ENCODE measurements around the gene MAML3. TPM values are rescaled to one million over a fixed set of nuclear protein-coding genes. Genes with fewer than 3 reads are reported as not detected.

MAML3 gene
- total and polyA plus RNA-seq, 3 experiments from 2014 or later, result 0.44 to 0.57 (median 0.52) TPM

DNA sequence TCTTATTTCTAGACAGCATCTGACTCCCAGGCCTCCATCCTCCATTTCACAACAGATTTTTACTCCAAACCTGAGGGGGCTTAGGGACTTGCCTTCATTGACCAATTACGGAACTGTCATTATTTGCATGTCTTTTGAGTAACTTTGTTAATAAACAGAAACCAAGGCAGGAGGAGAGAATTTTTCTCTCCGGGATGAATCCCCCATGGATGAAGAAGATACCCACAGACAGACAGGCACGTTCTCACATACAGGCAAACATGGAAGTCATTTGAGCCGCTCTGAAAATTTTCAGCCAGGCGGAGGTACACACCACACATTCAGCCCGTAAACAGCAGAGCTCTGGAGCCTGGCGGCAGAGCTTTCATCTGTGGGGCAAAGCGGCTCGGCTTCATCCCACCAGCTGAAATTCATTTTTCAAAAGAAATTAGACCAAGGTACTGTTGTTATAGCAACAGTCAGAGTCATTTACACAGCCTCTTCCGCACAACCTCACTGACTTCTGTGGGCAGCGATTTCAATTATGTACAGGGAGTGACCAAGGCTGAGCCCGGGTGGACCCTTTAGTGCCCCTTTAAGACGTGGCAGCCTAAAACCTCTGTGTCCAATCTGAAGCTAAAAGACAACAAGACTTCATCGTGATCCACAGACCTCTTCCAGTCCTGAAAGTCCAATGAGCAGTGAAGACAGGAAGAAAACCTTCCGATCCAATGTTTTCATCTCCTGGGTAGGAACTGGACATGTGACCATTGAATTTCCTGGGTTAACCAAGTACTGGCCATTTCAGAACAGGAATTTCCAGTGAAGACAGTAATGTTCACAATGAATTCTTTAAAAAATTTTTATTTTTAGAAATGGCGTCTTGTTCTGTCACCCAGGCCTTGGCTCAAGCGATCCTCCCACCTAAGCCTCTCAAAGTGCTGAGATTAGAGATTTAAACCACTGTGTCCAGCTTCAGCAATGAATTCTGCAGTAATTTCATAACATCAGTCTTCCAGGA is 251.4 kb downstream of the MAML3 start:
- H3K27ac Mint-ChIP-seq, result no peak overlapping the region
- Histone ChIP-seq H3K27me3 (ENCODE audit: insufficient read depth, low read length, poor library complexity, severe bottlenecking) (no peaks in the 10 kb centered on the region), H3K4me1 (ENCODE audit: insufficient read depth, low read length) (no peaks in the 10 kb centered on the region), H3K36me3 (ENCODE audit: insufficient read depth, low read length) (no peaks in the 10 kb centered on the region), H3K9me3 (ENCODE audit: low read length) (no peaks in the 10 kb centered on the region), H3K27ac (ENCODE audit: low read depth, low read length) (no peak overlapping the region), H3K4me3 (ENCODE audit: low read length) (no peak overlapping the region)
- DNase-seq, result no peak
- no peak overlapping the region for H3K4me3 Mint-ChIP-seq
- CTCF ChIA-PET, result no interaction called here
- POLR2A ChIA-PET, result no interaction called here
- H3K27me3 Mint-ChIP-seq, result no peaks in the 10 kb centered on the region
- H3K9me3 Mint-ChIP-seq, result peaks cover 2 to 35% (median 5%) of the 10 kb centered on the region in 5 donors
- peaks cover 0 to 8% (median 0%) of the 10 kb centered on the region in 3 donors for H3K36me3 Mint-ChIP-seq
- peaks cover 3 to 5% (median 4%) of the 10 kb centered on the region in 3 donors for H3K4me1 Mint-ChIP-seq

DNA sequence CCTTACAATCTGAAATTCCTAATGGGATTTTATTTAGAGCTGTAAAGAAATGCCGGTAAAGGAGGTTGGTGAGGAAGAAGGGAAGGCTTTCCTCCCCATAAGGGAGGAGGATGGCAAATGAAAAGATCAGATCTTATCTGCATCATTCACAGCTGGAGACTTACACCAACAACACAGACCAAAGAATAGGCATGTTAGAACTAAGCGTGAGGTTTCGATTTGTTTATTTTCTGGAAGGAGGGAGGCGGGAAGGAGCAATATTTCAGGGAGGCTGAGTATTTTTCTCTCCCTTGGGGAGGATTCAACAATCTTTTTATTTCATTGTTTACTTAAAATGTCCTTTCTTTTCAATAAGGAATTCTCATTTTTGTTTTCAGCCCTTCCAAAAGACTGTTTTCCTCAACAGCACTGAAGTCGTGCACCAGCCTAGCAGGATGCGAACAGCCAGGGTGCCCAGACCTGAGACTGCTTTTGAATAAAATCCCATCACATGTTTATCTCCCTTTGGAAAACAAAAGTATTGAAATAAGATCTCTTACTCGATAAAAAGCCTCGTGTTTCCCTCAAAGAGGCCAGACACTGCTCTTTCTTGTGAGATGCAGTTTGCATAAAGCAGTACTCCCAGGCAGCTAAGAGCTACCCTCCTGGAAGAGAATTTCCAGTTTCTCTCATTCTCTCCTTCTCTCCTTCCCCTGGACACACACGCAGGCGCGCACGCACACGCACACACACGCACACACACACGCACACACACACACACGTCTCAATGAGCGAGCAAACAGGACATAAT is 252.3 kb downstream of the MAML3 start:
- no peak for DNase-seq
- no peak overlapping the region for H3K4me3 Mint-ChIP-seq
- no peak overlapping the region for H3K27ac Mint-ChIP-seq
- no peaks in the 10 kb centered on the region for H3K27me3 Mint-ChIP-seq
- H3K36me3 ChIP-seq (ENCODE audit: insufficient read depth, low read length), result no peaks in the 10 kb centered on the region
- H3K36me3 Mint-ChIP-seq, result peaks cover 0 to 8% (median 0%) of the 10 kb centered on the region in 3 donors
- POLR2A ChIA-PET, result no interaction called here
- H3K4me3 ChIP-seq (ENCODE audit: low read length), result no peak overlapping the region
- CTCF ChIA-PET, result no interaction called here
- no peak overlapping the region for H3K27ac ChIP-seq (ENCODE audit: low read depth, low read length)
- H3K9me3 ChIP-seq (ENCODE audit: low read length), result no peaks in the 10 kb centered on the region
- H3K27me3 ChIP-seq (ENCODE audit: insufficient read depth, low read length, poor library complexity, severe bottlenecking), result no peaks in the 10 kb centered on the region
- H3K4me1 ChIP-seq (ENCODE audit: insufficient read depth, low read length), result no peaks in the 10 kb centered on the region
- peaks cover 2 to 35% (median 5%) of the 10 kb centered on the region in 5 donors for H3K9me3 Mint-ChIP-seq
- H3K4me1 Mint-ChIP-seq, result peaks cover 3 to 5% (median 4%) of the 10 kb centered on the region in 3 donors

DNA sequence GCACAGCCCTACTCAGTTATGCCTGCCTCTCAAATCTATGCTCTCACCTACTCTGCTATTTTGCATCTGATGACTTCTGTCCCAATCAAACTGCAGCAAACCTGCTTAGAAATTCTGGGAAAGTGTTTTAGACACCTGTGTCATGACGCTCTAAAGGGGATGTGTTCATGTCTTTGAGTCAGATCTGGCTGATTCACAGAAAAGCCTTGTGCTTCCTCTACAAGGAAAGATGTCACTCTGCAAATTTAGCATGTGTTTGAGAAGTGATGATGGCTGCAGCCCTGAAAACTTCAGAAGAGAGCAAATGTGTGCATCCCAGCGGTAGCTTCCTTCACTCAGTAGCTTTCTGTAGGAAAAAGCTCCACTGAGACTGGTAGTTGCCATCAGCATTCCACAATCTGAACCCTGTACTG is 253.0 kb downstream of the MAML3 start:
- Histone ChIP-seq H3K27ac (ENCODE audit: low read depth, low read length) (no peak overlapping the region), H3K9me3 (ENCODE audit: low read length) (no peaks in the 10 kb centered on the region), H3K27me3 (ENCODE audit: insufficient read depth, low read length, poor library complexity, severe bottlenecking) (no peaks in the 10 kb centered on the region), H3K4me3 (ENCODE audit: low read length) (no peak overlapping the region), H3K36me3 (ENCODE audit: insufficient read depth, low read length) (no peaks in the 10 kb centered on the region), H3K4me1 (ENCODE audit: insufficient read depth, low read length) (no peaks in the 10 kb centered on the region)
- ChIA-PET CTCF (no interaction called here), POLR2A (no interaction called here)
- Mint-ChIP-seq H3K27me3 (no peaks in the 10 kb centered on the region), H3K4me1 (peaks cover 3 to 5% (median 4%) of the 10 kb centered on the region in 3 donors), H3K27ac (no peak overlapping the region), H3K9me3 (peaks cover 2 to 35% (median 5%) of the 10 kb centered on the region in 5 donors), H3K36me3 (peaks cover 0 to 8% (median 0%) of the 10 kb centered on the region in 3 donors), H3K4me3 (no peak overlapping the region)
- no peak for DNase-seq

DNA sequence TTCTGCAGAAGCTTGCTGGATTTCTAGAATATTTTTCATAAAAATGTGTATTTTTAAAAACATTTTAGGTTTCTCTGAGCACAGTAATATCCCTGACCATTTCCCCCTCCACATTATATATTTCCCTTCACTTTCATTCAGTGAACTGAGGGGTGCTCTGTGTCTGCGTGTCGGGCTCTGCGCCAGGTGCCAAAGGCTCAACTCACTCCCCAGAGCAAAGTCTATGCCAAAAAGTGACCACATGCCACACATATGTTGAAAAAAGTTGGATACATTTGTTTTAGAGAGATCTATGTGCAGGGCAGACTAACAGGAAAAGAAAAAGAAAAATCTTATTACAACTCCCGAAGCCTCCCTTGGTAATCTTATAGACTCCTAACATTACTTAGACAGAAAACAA is 254.6 kb downstream of the MAML3 start:
- H3K4me3 ChIP-seq (ENCODE audit: low read length), result no peak overlapping the region
- DNase-seq, result no peak
- H3K9me3 ChIP-seq (ENCODE audit: low read length), result no peaks in the 10 kb centered on the region
- Mint-ChIP-seq H3K4me1 (peaks cover 3 to 5% (median 4%) of the 10 kb centered on the region in 3 donors), H3K9me3 (peaks cover 0 to 24% (median 0%) of the 10 kb centered on the region in 5 donors), H3K27ac (no peak overlapping the region), H3K27me3 (no peaks in the 10 kb centered on the region), H3K36me3 (no peaks in the 10 kb centered on the region), H3K4me3 (no peak overlapping the region)
- no peak overlapping the region for H3K27ac ChIP-seq (ENCODE audit: low read depth, low read length)
- no peaks in the 10 kb centered on the region for H3K4me1 ChIP-seq (ENCODE audit: insufficient read depth, low read length)
- POLR2A ChIA-PET, result no interaction called here
- H3K36me3 ChIP-seq (ENCODE audit: insufficient read depth, low read length), result no peaks in the 10 kb centered on the region
- no peaks in the 10 kb centered on the region for H3K27me3 ChIP-seq (ENCODE audit: insufficient read depth, low read length, poor library complexity, severe bottlenecking)
- CTCF ChIA-PET, result no interaction called here

DNA sequence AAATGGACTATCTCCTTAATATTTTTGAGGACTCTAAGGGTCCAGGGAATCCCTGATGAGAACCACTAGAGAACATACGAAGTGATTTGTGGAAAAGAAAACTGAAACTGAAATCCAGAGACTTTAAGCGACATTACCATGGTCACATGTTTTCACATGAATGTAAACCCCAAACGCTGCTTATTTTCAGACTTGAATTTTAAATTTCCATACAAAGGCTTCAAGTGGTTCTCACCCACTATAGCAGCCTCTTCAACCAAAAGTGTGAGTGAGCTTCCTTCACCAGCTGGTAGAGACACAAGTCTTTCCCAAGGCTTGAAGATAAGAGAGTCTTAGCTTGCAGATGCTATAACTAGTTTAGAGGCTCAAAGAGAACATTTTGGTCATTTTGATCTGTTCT is 255.7 kb downstream of the MAML3 start:
- no peak overlapping the region for H3K27ac ChIP-seq (ENCODE audit: low read depth, low read length)
- H3K27me3 ChIP-seq (ENCODE audit: insufficient read depth, low read length, poor library complexity, severe bottlenecking), result no peaks in the 10 kb centered on the region
- Mint-ChIP-seq H3K27ac (peak overlapping the region in 1 of 8 donors; percentile 48), H3K4me3 (no peak overlapping the region), H3K36me3 (no peaks in the 10 kb centered on the region), H3K9me3 (peaks cover 0 to 14% (median 0%) of the 10 kb centered on the region in 5 donors), H3K27me3 (no peaks in the 10 kb centered on the region), H3K4me1 (peaks cover 3 to 5% (median 4%) of the 10 kb centered on the region in 3 donors)
- H3K4me1 ChIP-seq (ENCODE audit: insufficient read depth, low read length), result no peaks in the 10 kb centered on the region
- ChIA-PET CTCF (interaction anchor here (1.0 kb wide), 1 partner anchor 284 kb away, joined by 3 read pairs; no protein-coding TSS in a partner anchor), POLR2A (no interaction called here)
- H3K9me3 ChIP-seq (ENCODE audit: low read length), result no peaks in the 10 kb centered on the region
- no peaks in the 10 kb centered on the region for H3K36me3 ChIP-seq (ENCODE audit: insufficient read depth, low read length)
- DNase-seq, result no peak
- peak overlapping the region; percentile 17 for H3K4me3 ChIP-seq (ENCODE audit: low read length)

DNA sequence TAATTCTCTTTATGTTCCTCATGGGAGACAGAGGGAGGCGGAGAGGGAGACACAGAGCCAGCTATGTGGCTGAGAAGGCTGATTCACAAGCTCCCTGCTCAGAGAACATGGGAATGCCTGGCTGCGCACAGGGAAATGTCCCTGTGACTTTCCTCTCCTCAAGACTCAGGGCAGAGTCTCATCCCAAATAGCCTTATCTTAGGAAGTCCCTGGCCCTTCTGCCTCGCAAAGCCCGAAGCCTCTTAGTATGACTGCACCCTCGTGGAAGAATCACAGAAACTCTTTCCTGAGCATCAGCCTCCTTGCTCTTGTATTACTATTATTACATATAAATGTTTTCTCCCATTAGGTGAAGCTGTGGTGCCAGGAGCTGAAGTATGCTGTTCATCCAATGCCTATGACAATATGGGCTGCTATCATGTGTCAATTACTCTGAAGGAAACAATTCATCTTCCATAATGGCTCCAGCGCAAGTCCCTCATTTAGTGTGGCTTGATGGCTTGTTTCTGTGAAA is 257.8 kb downstream of the MAML3 start:
- H3K4me3 ChIP-seq (ENCODE audit: low read length), result no peak overlapping the region
- H3K27ac Mint-ChIP-seq, result no peak overlapping the region
- POLR2A ChIA-PET, result no interaction called here
- peaks cover 0 to 2% (median 0%) of the 10 kb centered on the region in 5 donors for H3K9me3 Mint-ChIP-seq
- H3K36me3 ChIP-seq (ENCODE audit: insufficient read depth, low read length), result no peaks in the 10 kb centered on the region
- H3K27me3 Mint-ChIP-seq, result no peaks in the 10 kb centered on the region
- H3K27ac ChIP-seq (ENCODE audit: low read depth, low read length), result no peak overlapping the region
- DNase-seq, result no peak
- H3K9me3 ChIP-seq (ENCODE audit: low read length), result no peaks in the 10 kb centered on the region
- no peaks in the 10 kb centered on the region for H3K4me1 ChIP-seq (ENCODE audit: insufficient read depth, low read length)
- CTCF ChIA-PET, result no interaction called here
- H3K4me3 Mint-ChIP-seq, result no peak overlapping the region
- no peaks in the 10 kb centered on the region for H3K27me3 ChIP-seq (ENCODE audit: insufficient read depth, low read length, poor library complexity, severe bottlenecking)
- peaks cover 3 to 5% (median 4%) of the 10 kb centered on the region in 3 donors for H3K4me1 Mint-ChIP-seq
- H3K36me3 Mint-ChIP-seq, result no peaks in the 10 kb centered on the region

DNA sequence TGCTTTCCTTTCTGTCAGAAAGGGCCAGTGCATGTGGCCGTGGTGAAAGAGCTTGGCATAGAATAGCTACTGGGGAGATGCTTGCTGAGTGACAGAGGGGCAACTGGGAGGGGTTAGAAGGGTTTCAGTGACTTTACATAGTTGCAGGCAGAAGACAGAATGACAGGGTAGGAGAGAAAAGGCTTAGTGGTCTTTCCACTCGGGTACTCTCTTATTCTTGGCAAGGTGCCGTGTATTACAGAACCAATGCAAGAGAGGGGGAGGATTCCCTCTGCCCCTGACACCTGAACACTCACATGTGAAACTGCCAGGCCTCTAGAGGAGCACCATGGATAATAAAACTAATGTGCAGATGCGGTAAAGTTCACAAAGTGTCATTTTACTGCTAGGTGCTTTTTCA is 260.2 kb downstream of the MAML3 start:
- no peak overlapping the region for H3K4me3 ChIP-seq (ENCODE audit: low read length)
- H3K27ac ChIP-seq (ENCODE audit: low read depth, low read length), result no peak overlapping the region
- Mint-ChIP-seq H3K36me3 (no peaks in the 10 kb centered on the region), H3K4me1 (peaks cover 3 to 4% (median 4%) of the 10 kb centered on the region in 3 donors), H3K4me3 (no peak overlapping the region), H3K27ac (no peak overlapping the region), H3K27me3 (peaks cover 0 to 9% of the 10 kb centered on the region in 2 donors), H3K9me3 (peaks cover 0 to 8% (median 0%) of the 10 kb centered on the region in 5 donors)
- no peaks in the 10 kb centered on the region for H3K27me3 ChIP-seq (ENCODE audit: insufficient read depth, low read length, poor library complexity, severe bottlenecking)
- no peaks in the 10 kb centered on the region for H3K36me3 ChIP-seq (ENCODE audit: insufficient read depth, low read length)
- ChIA-PET POLR2A (no interaction called here), CTCF (no interaction called here)
- no peaks in the 10 kb centered on the region for H3K4me1 ChIP-seq (ENCODE audit: insufficient read depth, low read length)
- no peak for DNase-seq
- no peaks in the 10 kb centered on the region for H3K9me3 ChIP-seq (ENCODE audit: low read length)

Measured in CD8-positive, alpha-beta memory T cell (primary cell).